NCI-H1930 (cell line): ENCODE results near the gene MCU.

Source experiments
- DNase-seq, 2 experiments: peaks; one replicate each; lab custom pipeline; 2025; lab: John Stamatoyannopoulos, UW

The MCU gene

GRCh38 chr10:72802763-72803505 is 111.0 kb downstream of the MCU start:
- no peak for DNase-seq

- DNase-seq: peak; percentile 16 to 39
Measured at GRCh38 chr10:72808001-72808400, 116.1 kb downstream of the MCU start.

DNA sequence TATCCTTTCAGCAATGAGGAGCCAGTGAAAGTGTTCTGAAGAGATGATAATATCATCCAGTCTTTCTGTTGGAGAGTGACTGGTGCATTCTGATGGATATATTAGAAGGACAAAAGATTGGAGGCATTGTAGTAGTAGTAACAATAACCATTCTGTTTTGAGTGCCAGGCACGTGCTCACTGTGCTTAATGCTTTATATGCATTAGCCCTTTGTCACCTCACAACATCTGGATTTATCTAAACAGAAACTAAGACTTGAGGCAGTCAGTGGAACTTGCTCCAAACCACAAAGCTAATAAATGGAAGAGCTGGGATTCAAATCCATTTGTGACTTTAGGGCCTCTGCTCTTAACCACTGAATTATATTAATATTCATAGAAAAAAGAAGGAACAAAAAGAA is 117.1 kb downstream of the MCU start:
- DNase-seq: no peak

- DNase-seq: no peak
Measured at GRCh38 chr10:72810976-72811375, 119.0 kb downstream of the MCU start.

- DNase-seq: no peak
Measured at GRCh38 chr10:72812415-72812752, 120.4 kb downstream of the MCU start.

DNA sequence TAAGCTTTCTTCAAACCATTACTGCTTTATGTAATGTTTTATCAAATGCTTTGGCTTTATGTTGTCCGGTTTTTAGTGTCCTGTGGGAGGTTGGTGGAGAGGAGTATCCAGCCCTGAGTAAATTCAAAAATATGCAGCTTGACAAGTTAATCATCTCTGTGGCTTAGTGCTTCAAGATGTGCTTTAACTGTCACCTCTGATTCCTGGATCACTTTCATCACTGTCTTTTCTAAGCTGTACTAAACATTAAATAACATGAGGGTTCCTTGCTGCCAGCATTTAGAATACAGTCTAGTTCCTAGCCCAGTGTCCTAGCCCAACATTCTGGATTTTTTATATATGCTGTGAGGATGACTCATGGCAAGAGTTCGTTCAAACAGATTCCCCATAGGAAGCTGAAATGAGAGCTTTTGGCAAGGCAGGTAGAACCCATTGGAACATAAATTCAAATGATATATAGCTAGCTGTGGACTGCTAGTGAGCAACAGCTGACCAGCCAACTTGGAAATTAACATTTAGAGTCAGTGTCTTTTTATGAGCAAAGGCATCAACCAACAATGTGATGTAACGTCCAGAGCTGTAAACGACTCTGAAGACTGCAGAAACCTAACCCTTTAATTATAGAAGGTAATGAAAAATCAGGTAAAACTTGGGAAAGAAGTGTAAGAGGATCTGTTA is 120.9 kb downstream of the MCU start:
- no peak for DNase-seq

GRCh38 chr10:72814099-72814790 is 122.3 kb downstream of the MCU start:
- no peak for DNase-seq

DNA sequence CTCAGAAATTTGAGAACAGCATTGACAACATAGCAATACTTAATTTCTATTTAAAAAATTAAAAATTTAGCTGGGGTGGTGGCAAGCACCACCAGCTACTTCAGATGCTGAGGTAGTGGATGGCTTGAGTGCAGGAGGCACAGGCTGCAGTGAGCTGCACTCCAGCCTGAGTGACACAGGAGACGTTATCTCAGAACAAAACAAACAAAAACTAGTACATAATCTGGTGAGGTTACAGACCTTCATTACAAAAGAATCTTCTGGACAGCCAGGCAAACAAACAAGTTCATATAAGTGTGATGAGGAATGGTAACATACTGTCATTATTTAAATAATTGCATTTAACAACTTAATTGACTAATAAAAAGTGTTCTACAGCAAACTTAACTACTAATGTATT is 124.6 kb downstream of the MCU start:
- DNase-seq: no peak

GRCh38 chr10:72818076-72818475 is 126.1 kb downstream of the MCU start:
- DNase-seq: no peak

DNA sequence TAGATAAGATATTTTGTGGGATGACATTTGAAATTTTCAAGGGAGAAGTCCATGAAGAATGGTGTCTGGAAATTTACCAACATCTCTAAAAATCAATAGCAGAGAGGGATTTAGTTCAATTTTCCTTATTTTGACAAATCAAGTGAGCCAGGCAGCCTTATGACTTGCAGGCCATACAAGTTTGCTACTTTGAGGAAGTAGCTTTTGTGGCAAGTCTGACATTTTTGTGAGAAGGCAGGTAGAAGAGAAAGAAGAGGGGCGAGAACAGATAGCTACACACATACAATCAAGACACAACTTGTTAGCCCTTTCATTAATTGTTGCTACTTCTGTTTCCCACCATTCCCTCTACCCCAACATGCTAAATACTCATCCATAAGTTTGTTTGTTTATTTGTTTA is 127.1 kb downstream of the MCU start:
- no peak for DNase-seq

GRCh38 chr10:72821606-72822005 is 129.7 kb downstream of the MCU start:
- DNase-seq: no peak

DNA sequence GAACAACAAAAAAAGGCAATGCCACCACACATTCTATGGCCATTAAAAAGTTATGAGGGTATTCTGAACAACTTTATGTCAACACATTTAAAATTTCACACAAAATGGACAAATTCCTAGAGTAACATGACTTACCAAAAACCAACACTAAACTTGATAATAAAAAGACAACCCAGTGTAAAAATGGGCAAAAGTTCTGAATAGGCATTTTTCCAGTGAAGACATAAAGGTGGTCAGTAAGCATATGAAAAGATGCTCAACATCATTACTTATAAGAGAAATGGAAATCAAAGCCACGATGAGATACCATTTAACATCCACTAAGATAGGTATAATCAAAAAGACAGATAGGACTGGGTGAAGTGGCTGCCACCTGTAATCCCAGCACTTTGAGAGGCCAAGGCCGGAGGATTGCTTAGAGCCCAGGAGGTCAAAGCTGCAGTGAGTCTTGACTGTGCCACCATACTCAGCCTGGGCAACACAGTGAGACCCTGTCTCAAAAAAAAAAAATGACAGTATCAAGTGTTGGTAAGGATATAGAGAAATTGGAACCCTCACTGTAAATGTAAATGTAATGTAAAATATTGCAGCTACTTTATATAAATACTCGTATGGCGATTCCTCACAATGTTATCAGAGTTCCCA is 130.5 kb downstream of the MCU start:
- no peak for DNase-seq

DNA sequence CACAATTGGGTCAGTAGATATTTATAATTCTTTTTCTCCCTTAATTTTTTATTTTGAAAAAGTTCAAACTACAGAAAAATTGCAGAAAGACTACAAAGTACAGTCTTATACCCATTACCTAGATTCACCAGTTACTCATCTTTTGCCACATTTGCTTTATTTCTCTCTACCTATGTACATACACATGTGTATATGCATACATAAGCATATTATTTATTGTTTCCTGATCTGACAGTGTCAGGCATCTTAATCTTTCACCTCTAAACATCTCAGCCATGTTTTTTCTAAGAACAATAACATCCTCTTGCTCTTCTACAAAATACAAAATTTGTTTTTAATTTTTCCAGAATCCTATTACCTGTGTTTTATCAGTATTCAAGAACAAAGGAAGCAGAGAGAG is 133.2 kb downstream of the MCU start:
- no peak for DNase-seq

GRCh38 chr10:72826346-72826745 is 134.4 kb downstream of the MCU start:
- no peak for DNase-seq

GRCh38 chr10:72828294-72828693 is 136.4 kb downstream of the MCU start:
- no peak for DNase-seq

DNA sequence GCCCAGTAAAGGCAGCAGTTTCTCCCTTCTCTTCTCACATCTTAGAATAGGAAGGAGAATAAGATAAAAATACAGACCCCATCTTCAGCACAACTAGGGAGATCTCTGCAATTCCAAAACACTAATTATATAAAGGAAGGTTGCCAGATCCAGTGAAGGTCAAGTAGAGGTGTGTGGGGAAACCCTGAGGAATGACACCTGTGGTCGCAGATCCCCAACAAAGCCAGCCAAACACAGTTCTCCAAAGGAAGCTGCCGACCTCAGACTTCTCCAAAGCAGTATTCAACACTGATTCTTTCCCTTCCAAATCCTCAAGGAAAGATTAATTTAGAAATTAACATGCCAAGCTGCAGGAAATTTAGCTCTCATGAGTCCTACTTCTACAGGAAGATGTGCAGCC is 138.7 kb downstream of the MCU start:
- DNase-seq: no peak

- DNase-seq: no peak
Measured at GRCh38 chr10:72831696-72832409, 139.9 kb downstream of the MCU start.

GRCh38 chr10:72832701-72833100 is 140.8 kb downstream of the MCU start:
- DNase-seq: no peak

DNA sequence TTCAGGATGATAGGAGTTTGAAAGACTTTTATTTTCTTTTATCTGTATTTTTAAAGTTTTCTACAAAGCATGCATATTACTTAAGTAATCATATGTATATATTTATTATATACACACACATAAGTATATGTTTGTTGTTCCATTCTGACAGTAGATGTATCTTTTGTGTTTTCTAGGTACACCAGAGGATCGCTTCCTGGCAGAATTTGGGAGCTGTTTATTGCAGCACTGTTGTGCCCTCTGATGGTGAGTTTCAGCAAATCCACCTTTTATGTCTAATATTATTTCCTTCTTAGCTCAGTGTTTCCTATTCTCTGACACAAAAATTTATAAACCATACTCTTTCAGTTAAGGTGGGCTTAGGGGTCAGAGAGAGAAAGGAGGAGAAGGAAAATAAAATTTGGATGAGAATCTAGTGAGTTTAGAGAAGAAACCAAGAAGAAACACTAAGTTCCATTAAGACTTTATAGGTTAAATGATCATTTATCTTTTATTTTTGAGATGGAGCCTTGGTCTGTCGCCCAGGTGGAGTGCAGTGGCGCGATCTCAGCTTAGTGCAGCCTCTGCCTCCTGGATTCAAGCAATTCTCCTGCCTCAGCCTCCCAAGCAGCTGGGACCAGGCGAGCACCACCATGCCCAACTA is 142.4 kb downstream of the MCU start:
- no peak for DNase-seq

DNA sequence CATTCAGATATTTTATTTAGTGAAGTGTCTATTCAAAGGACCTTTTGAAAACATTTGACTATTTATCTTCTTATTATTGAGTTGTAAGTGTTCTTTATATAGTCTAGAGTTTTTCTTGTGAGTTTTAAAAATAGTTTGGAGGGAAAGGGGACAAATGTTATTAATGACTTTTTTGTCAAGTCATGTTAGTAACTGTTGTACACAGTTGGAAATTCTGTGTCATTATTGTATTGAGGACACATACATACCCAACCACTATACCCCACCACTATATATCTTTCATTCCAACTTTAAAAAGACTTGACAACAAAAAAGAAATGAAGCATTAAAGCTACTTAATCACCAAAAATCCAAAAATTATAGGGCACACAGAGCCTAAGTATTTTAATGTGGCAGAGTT is 148.4 kb downstream of the MCU start:
- DNase-seq: no peak

- DNase-seq: no peak
Measured at GRCh38 chr10:72841487-72841886, 149.5 kb downstream of the MCU start.

DNA sequence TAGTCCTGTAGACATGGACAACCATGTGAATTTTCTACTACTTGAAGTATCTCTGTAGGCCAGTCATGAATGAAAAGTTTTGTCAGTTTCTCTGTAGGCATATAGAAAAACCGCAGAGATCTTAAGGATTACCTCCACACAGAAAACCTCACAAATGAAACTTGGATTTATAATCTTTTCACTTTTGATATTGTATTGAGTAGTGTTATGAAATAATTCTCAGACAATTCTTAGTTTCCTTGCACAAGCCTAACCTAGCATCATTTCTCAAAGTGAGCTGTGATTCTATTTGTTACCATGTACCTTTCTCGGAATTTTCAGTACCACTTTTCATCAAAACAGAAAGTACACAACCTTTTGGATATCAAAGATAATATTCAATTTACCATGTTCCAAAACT is 150.2 kb downstream of the MCU start:
- no peak for DNase-seq
